B cell (primary cell): ENCODE measurements around the gene RNFT2. TPM values are rescaled to one million over a fixed set of nuclear protein-coding genes. Genes with fewer than 3 reads are reported as not detected.
A peak's percentile ranks its signal among the peaks of the same experiment; 100 is the strongest.

Source experiments
- ATAC-seq: fragments of 200-7000 bp; cut with Tn5 transposase; one replicate; pipeline ENCODE4 v1.10.0; 2021; ENCODE audit warnings: low read depth, mild to moderate bottlenecking, moderate number of reproducible peaks, moderate library complexity
- CTCF ChIA-PET: fragments of 350-600 bp; sonication (Branson Sonifier 250); formaldehyde crosslinking; loops from one replicate; lab custom pipeline; 2021; ENCODE audit warnings: antibody characterized with exemption, inconsistent platforms; lab: Charles Lee
- POLR2A ChIA-PET: fragments of 350-600 bp; sonication (Branson Sonifier 250); formaldehyde crosslinking; loops from one replicate; lab custom pipeline; 2021; ENCODE audit warnings: antibody characterized with exemption; lab: Charles Lee
- DNase-seq: peaks from one replicate; pipeline ENCODE4 v3.0.0; 2013
- H2AFZ ChIP-seq: 2 replicates; pipeline ENCODE4 v1.6.1; 2012; ENCODE audit warnings: mild to moderate bottlenecking, low read depth, low read length; ENCODE audit not compliant: insufficient read depth, poor library complexity, severe bottlenecking
- H3K27ac ChIP-seq, 2 donors: 1 replicate in 1 of 2; 2 replicates in 1 of 2; pipeline ENCODE4 v1.5.1; 2012 to 2013; ENCODE audit warnings: low read length in 2 of 2, mild to moderate bottlenecking in 2 of 2, moderate library complexity in 1 of 2
- H3K27me3 ChIP-seq, 4 experiments: fragments of 200-600 bp in 1 of 4; sonication (generic) in 1 of 4; replicated peaks in 1 of 4; 1 replicate in 2 of 4; 2 replicates in 2 of 4; pipeline versions ENCODE4 v1.6.1 to v1.7.0; 2013 to 2016; ENCODE audit warnings: low read length in 3 of 4, mild to moderate bottlenecking in 2 of 4, mixed read lengths in 1 of 4, moderate library complexity in 1 of 4; ENCODE audit not compliant: insufficient read depth in 4 of 4, control insufficient read depth in 3 of 4; ENCODE audit errors: control extremely low read depth in 1 of 4
- H3K36me3 ChIP-seq, 2 experiments: replicated peaks in 1 of 2; 1 replicate in 1 of 2; 2 replicates in 1 of 2; pipeline versions ENCODE4 v1.6.1 to v1.7.1; 2013; ENCODE audit warnings: low read length in 1 of 2; ENCODE audit not compliant: insufficient read depth in 2 of 2, control insufficient read depth in 1 of 2; ENCODE audit errors: control extremely low read depth in 1 of 2, extremely low read depth in 1 of 2
- H3K4me1 ChIP-seq, 2 donors: fragments of 200-600 bp in 1 of 2; sonication (generic) in 1 of 2; 1 replicate in 1 of 2; 2 replicates in 1 of 2; pipeline versions ENCODE4 v1.5.1 to v1.6.1; 2013 to 2017; ENCODE audit warnings: low read length in 2 of 2; ENCODE audit not compliant: control insufficient read depth in 2 of 2, insufficient read depth in 2 of 2
- H3K4me2 ChIP-seq: replicated peaks from 2 replicates; pipeline ENCODE3; 2012; ENCODE audit warnings: mild to moderate bottlenecking, low read depth, low read length; ENCODE audit not compliant: poor library complexity, severe bottlenecking
- H3K4me3 ChIP-seq, 5 experiments: fragments of 200-600 bp in 1 of 5; sonication (generic) in 1 of 5; 1 replicate in 3 of 5; 2 replicates in 2 of 5; pipeline versions ENCODE4 v1.5.1 to v1.7.0; 2011 to 2016; ENCODE audit warnings: low read length in 4 of 5, mild to moderate bottlenecking in 4 of 5, low read depth in 2 of 5, control low read depth in 1 of 5, moderate library complexity in 1 of 5; ENCODE audit not compliant: insufficient read depth in 1 of 5; ENCODE audit errors: control extremely low read depth in 1 of 5, extremely low read depth in 1 of 5
- H3K79me2 ChIP-seq: fragments of 200-600 bp; sonication (generic); one replicate; pipeline ENCODE4 v1.6.0; 2016; ENCODE audit warnings: low read length; ENCODE audit not compliant: control insufficient read depth, insufficient read depth
- H3K9ac ChIP-seq: fragments of 200-600 bp; sonication (generic); 2 replicates; pipeline ENCODE4 v1.6.1; 2017; ENCODE audit warnings: mild to moderate bottlenecking, low read length, moderate library complexity
- H3K9me3 ChIP-seq, 3 donors: one replicate each; pipeline versions ENCODE4 v1.6.1 to v1.7.1; 2013; ENCODE audit warnings: low read length in 2 of 3; ENCODE audit not compliant: control insufficient read depth in 2 of 3, insufficient read depth in 1 of 3; ENCODE audit errors: control extremely low read depth in 1 of 3
- H4K20me1 ChIP-seq: 2 replicates; pipeline ENCODE4 v1.6.0; 2012; ENCODE audit warnings: mild to moderate bottlenecking, low read length; ENCODE audit not compliant: insufficient read depth, control insufficient read depth, poor library complexity, severe bottlenecking
- H3K27ac Mint-ChIP-seq: one replicate; pipeline ENCODE4 v1.8.0; 2021; ENCODE audit warnings: mixed read lengths
- H3K27me3 Mint-ChIP-seq: one replicate; pipeline ENCODE4 v1.8.0; 2021; ENCODE audit warnings: mixed read lengths
- H3K4me1 Mint-ChIP-seq: one replicate; pipeline ENCODE4 v1.8.0; 2021; ENCODE audit warnings: mixed read lengths
- H3K4me3 Mint-ChIP-seq: one replicate; pipeline ENCODE4 v1.8.0; 2021; ENCODE audit warnings: mixed read lengths
- H3K9me3 Mint-ChIP-seq: one replicate; pipeline ENCODE4 v1.8.0; 2022; ENCODE audit warnings: mixed read lengths; ENCODE audit not compliant: insufficient read depth
- EZH2 ChIP-seq: IDR thresholded peaks from 2 replicates; pipeline ENCODE4 v1.6.1; 2012; ENCODE audit warnings: borderline replicate concordance, low read depth, mild to moderate bottlenecking, moderate library complexity, low read length; ENCODE audit not compliant: insufficient read depth, poor library complexity, severe bottlenecking
- WGBS: methylation state at CpG from one replicate; pipeline ENCODE4 v1.1.5; 2013; ENCODE audit warnings: missing lambda C conversion rate; ENCODE audit not compliant: insufficient coverage; 5-methylcytosine and 5-hydroxymethylcytosine counted together
- intact Hi-C: fragments of 100-400 bp; cut with micrococcal nuclease; formaldehyde crosslinking; loops from one replicate; pipeline ENCODE4 v1.10.0; 2022
- polyA plus RNA-seq: library from polyadenylated mRNA; depleted of rRNA; stranded (reverse); fragments of >200 nt; gene quantifications from 2 replicates; pipeline ENCODE4 v1.2.3, GENCODE V29; 2012
- total RNA-seq, 2 donors: library from RNA; stranded (reverse); fragments of 120-200 nt in 1 of 2; gene quantifications; 1 replicate in 1 of 2; 2 replicates in 1 of 2; pipeline versions ENCODE4 v1.2.3 to v1.2.4, GENCODE V29; 2013 to 2022
- TF ChIP-seq, protein P1 (sequence below): fragments of 200-600 bp; IDR thresholded peaks from one replicate; pipeline ENCODE4 v1.8.0; 2022; ENCODE audit warnings: antibody characterized with exemption, mild to moderate bottlenecking

Gene RNFT2
- total and polyA plus RNA-seq, 2 donors (not counting 1 experiment from before 2014, with no cell fraction given), result 5.2 to 18.2 TPM

GRCh38 chr12:116881877-116882507 is 143.9 kb downstream of the RNFT2 start:
- Mint-ChIP-seq H3K4me3 (peak overlapping the region; percentile 84), H3K4me1 (peaks cover 49% of the 10 kb centered on the region), H3K27me3 (peaks cover 30% of the 10 kb centered on the region), H3K9me3 (no peaks in the 10 kb centered on the region), H3K27ac (peak overlapping the region; percentile 41)
- 8% methylated on average over 28 of the region's 29 CpGs for WGBS
- ATAC-seq (no peak), DNase-seq (peak; percentile 20)
- Histone ChIP-seq H3K27ac (no peak overlapping the region), H2AFZ (peak overlapping the region; percentile 19), H3K4me3 (peak overlapping the region; percentile 17 to 68 (median 41)), H3K9ac (peak overlapping the region; percentile 37), H3K9me3 (peaks cover 0 to 4% (median 0%) of the 10 kb centered on the region in 3 donors), H3K79me2 (peaks cover 5% of the 10 kb centered on the region), H3K36me3 (no peaks in the 10 kb centered on the region), H3K4me2 (peak overlapping the region; percentile 92), H4K20me1 (no peaks in the 10 kb centered on the region), H3K27me3 (peaks cover 0 to 45% (median 18%) of the 10 kb centered on the region in 4 experiments), H3K4me1 (peaks cover 44 to 50% of the 10 kb centered on the region in 2 donors)
- ChIA-PET CTCF (interaction anchor here (0.7 to 6.3 kb wide), 34 partner anchors 9 to 884 kb away, joined by 3 to 69 read pairs (median 5); partner anchors contain the start of genes RNFT2 and SPRING1), POLR2A (interaction anchor here (0.7 to 1.8 kb wide), 7 partner anchors 24 to 321 kb away, joined by 3 to 8 read pairs (median 4); partner anchors contain the start of gene RNFT2)
- intact Hi-C loops, result loop anchor here (1.0 to 5.0 kb wide), 5 partner anchors 21 to 179 kb away; no protein-coding TSS in a partner anchor
- no peak for TF ChIP-seq EZH2
- TF ChIP-seq, protein P1, sequence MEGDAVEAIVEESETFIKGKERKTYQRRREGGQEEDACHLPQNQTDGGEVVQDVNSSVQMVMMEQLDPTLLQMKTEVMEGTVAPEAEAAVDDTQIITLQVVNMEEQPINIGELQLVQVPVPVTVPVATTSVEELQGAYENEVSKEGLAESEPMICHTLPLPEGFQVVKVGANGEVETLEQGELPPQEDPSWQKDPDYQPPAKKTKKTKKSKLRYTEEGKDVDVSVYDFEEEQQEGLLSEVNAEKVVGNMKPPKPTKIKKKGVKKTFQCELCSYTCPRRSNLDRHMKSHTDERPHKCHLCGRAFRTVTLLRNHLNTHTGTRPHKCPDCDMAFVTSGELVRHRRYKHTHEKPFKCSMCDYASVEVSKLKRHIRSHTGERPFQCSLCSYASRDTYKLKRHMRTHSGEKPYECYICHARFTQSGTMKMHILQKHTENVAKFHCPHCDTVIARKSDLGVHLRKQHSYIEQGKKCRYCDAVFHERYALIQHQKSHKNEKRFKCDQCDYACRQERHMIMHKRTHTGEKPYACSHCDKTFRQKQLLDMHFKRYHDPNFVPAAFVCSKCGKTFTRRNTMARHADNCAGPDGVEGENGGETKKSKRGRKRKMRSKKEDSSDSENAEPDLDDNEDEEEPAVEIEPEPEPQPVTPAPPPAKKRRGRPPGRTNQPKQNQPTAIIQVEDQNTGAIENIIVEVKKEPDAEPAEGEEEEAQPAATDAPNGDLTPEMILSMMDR, result no peak

- CTCF ChIA-PET, result interaction anchor here (0.7 to 6.3 kb wide), 31 partner anchors 9 to 885 kb away, joined by 3 to 69 read pairs (median 5); partner anchors contain the start of genes RNFT2 and SPRING1
- Mint-ChIP-seq H3K9me3 (no peaks in the 10 kb centered on the region), H3K4me3 (peak overlapping the region; percentile 84), H3K27ac (peak overlapping the region; percentile 27), H3K27me3 (peaks cover 35% of the 10 kb centered on the region), H3K4me1 (peaks cover 47% of the 10 kb centered on the region)
- POLR2A ChIA-PET, result interaction anchor here (0.7 to 1.3 kb wide), 3 partner anchors 174 to 815 kb away, joined by 3 to 8 read pairs (median 3); no protein-coding TSS in a partner anchor
- ATAC-seq, result peak; percentile 25
- H3K27ac ChIP-seq, result no peak overlapping the region
- H3K4me2 ChIP-seq, result peak overlapping the region; percentile 92
- intact Hi-C loops, result loop anchor here (1.0 to 5.0 kb wide), 2 partner anchors 125 to 179 kb away; no protein-coding TSS in a partner anchor
- peaks cover 5% of the 10 kb centered on the region for H3K79me2 ChIP-seq
- peaks cover 0 to 38% (median 18%) of the 10 kb centered on the region in 4 experiments for H3K27me3 ChIP-seq
- 16% methylated on average over 4 of the region's 6 CpGs for WGBS
- no peak overlapping the region for H2AFZ ChIP-seq
- no peak overlapping the region for H3K9ac ChIP-seq
- DNase-seq, result peak; percentile 58
- peaks cover 44 to 50% of the 10 kb centered on the region in 2 donors for H3K4me1 ChIP-seq
- H3K4me3 ChIP-seq, result no peak overlapping the region
- H3K9me3 ChIP-seq, result peaks cover 0 to 4% (median 0%) of the 10 kb centered on the region in 3 donors
- no peaks in the 10 kb centered on the region for H4K20me1 ChIP-seq
- no peaks in the 10 kb centered on the region for H3K36me3 ChIP-seq
- no peak for TF ChIP-seq EZH2
- TF ChIP-seq, protein P1, result peak; percentile 15
Measured at GRCh38 chr12:116882742-116883141, 144.6 kb downstream of the RNFT2 start.
